Suprapubic skin (tissue), 4 donors: ENCODE data around the gene AKAP12.

Experiments used
- EP300 ChIP-seq: sonication (generic); formaldehyde crosslinking; IDR thresholded peaks from one replicate; pipeline ENCODE4 v1.6.1; 2017; ENCODE audit warnings: antibody characterized with exemption
- POLR2A ChIP-seq, 2 donors: fragments of 450-650 bp; IDR thresholded peaks; one replicate each; pipeline ENCODE4 v1.6.1; 2017; ENCODE audit warnings: antibody characterized with exemption in 2 of 2, mild to moderate bottlenecking in 2 of 2, moderate library complexity in 2 of 2
- POLR2AphosphoS5 ChIP-seq, 3 donors: sonication (generic); formaldehyde crosslinking; IDR thresholded peaks; one replicate each; pipeline ENCODE4 v1.6.1; 2017; ENCODE audit warnings: antibody characterized with exemption in 3 of 3
- TF ChIP-seq, protein P1 (sequence below), 2 donors: fragments of 200-600 bp in 1 of 2; fragments of 450-650 bp in 1 of 2; sonication (generic) in 1 of 2; IDR thresholded peaks; one replicate each; pipeline ENCODE4 v1.5.1; 2016 to 2019; ENCODE audit warnings: antibody characterized with exemption in 2 of 2, mild to moderate bottlenecking in 1 of 2, moderate library complexity in 1 of 2

DNA sequence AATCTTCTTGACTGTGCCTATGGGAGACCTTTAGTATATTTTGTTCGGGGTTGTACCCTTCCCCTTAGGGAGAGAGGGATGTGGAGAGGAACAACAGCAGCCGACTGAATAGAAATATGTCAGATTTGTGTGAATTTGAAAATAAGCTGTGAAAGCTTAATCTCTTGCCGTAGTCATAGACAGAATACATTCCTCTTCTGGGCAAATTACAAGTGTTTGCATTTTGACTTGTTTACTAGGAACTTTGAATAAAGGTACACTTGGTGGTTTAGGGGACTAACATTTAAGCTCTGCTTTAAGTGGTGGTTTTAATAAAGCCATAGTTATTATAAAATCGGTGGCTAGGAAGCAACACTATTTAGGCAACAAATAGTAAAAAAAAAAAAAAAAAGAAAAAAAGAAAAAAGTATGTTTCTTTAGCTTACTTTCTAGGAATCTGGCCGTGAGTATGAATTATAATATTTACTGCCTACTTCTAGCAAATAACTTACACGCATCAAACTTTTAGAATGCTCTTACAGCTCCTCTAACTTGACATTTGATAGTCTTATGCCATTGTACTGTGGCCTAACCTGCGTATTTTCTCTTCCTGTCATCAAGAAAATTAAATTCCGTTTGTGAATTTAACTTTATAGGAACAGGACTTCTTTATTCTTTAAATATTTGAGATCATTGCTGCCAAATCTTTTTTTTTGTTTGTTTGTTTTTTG lies 86.5 kb downstream of the AKAP12 start:
- TF ChIP-seq EP300: no peak
- no peak for TF ChIP-seq POLR2AphosphoS5 (IDR thresholded peaks at IDR 0.05)
- TF ChIP-seq, protein P1, sequence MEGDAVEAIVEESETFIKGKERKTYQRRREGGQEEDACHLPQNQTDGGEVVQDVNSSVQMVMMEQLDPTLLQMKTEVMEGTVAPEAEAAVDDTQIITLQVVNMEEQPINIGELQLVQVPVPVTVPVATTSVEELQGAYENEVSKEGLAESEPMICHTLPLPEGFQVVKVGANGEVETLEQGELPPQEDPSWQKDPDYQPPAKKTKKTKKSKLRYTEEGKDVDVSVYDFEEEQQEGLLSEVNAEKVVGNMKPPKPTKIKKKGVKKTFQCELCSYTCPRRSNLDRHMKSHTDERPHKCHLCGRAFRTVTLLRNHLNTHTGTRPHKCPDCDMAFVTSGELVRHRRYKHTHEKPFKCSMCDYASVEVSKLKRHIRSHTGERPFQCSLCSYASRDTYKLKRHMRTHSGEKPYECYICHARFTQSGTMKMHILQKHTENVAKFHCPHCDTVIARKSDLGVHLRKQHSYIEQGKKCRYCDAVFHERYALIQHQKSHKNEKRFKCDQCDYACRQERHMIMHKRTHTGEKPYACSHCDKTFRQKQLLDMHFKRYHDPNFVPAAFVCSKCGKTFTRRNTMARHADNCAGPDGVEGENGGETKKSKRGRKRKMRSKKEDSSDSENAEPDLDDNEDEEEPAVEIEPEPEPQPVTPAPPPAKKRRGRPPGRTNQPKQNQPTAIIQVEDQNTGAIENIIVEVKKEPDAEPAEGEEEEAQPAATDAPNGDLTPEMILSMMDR (IDR thresholded peaks at IDR 0.05): no peak
- no peak for TF ChIP-seq POLR2A (IDR thresholded peaks at IDR 0.05)
